IMR-90 (cell line): Measurements from ENCODE around the gene MAPK11. TPM values are rescaled to one million over a fixed set of nuclear protein-coding genes. Genes with fewer than 3 reads are reported as not detected.

ENCODE experiments used
- ATAC-seq: fragments of 200-7000 bp; cut with Tn5 transposase; 2 replicates; pipeline ENCODE4 v1.9.1; 2020; ENCODE audit warnings: low read depth, mild to moderate bottlenecking, moderate library complexity
- BruUV-seq: library from RNA; stranded (reverse); fragments of 400-500 nt; replicated peaks from 2 replicates; lab custom pipeline; 2021; lab: Mats Ljungman, UMichigan
- CTCF ChIA-PET: fragments of 300-600 bp; formaldehyde crosslinking; extraction: SDS; loops from one replicate; lab custom pipeline; 2021; ENCODE audit warnings: antibody characterized with exemption; lab: Yijun Ruan, JAX
- POLR2A ChIA-PET: fragments of 300-600 bp; sonication (Branson Sonifier 250); formaldehyde crosslinking; loops from one replicate; lab custom pipeline; 2022; ENCODE audit warnings: antibody characterized with exemption; ENCODE audit not compliant: unreplicated experiment; lab: Charles Lee
- DNase-seq: peaks from one replicate; pipeline ENCODE4 v3.0.0; 2013
- H2AFZ ChIP-seq: replicated peaks from 2 replicates; pipeline ENCODE3; 2013; ENCODE audit warnings: low read length, mild to moderate bottlenecking; ENCODE audit not compliant: poor library complexity
- H2AK5ac ChIP-seq: 2 replicates; pipeline ENCODE4 v1.6.1; 2013; ENCODE audit warnings: low read depth, low read length, inconsistent platforms
- H2AK9ac ChIP-seq: replicated peaks from 2 replicates; pipeline ENCODE3; 2013; ENCODE audit warnings: mild to moderate bottlenecking, low read depth, low read length, moderate library complexity; ENCODE audit not compliant: poor library complexity
- H2BK120ac ChIP-seq: 2 replicates; pipeline ENCODE4 v1.6.1; 2013; ENCODE audit warnings: low read depth, low read length, inconsistent platforms
- H2BK15ac ChIP-seq: 3 replicates; pipeline ENCODE4 v1.6.1; 2013; ENCODE audit warnings: low read depth, low read length, inconsistent platforms
- H2BK20ac ChIP-seq: 2 replicates; pipeline ENCODE4 v1.6.1; 2013; ENCODE audit warnings: low read depth, mild to moderate bottlenecking, inconsistent platforms, low read length, moderate library complexity
- H2BK5ac ChIP-seq: 2 replicates; pipeline ENCODE4 v1.6.1; 2013; ENCODE audit warnings: mild to moderate bottlenecking, low read depth, low read length, inconsistent platforms; ENCODE audit not compliant: poor library complexity, severe bottlenecking
- H3K14ac ChIP-seq: replicated peaks from 2 replicates; pipeline ENCODE4 v1.6.1; 2013; ENCODE audit warnings: low read depth, low read length, inconsistent platforms
- H3K18ac ChIP-seq: 2 replicates; pipeline ENCODE4 v1.6.1; 2013; ENCODE audit warnings: low read depth, low read length, control low read depth
- H3K23ac ChIP-seq: 2 replicates; pipeline ENCODE4 v1.6.1; 2013; ENCODE audit warnings: low read depth, low read length, inconsistent platforms
- H3K27ac ChIP-seq: 2 replicates; pipeline ENCODE4 v1.5.1; 2013; ENCODE audit warnings: mild to moderate bottlenecking, control low read depth, low read length; ENCODE audit not compliant: insufficient read depth
- H3K27me3 ChIP-seq: 2 replicates; pipeline ENCODE4 v1.6.1; 2013; ENCODE audit warnings: low read length; ENCODE audit not compliant: control insufficient read depth, insufficient read depth
- H3K36me3 ChIP-seq: 2 replicates; pipeline ENCODE4 v1.6.1; 2013; ENCODE audit warnings: low read length, mixed read lengths; ENCODE audit not compliant: control insufficient read depth, insufficient read depth
- H3K4ac ChIP-seq: 2 replicates; pipeline ENCODE4 v1.6.1; 2013; ENCODE audit warnings: low read depth, low read length, inconsistent platforms
- H3K4me1 ChIP-seq: 2 replicates; pipeline ENCODE4 v1.6.1; 2013; ENCODE audit warnings: low read length, mixed read lengths; ENCODE audit not compliant: control insufficient read depth, insufficient read depth
- H3K4me2 ChIP-seq: 2 replicates; pipeline ENCODE4 v1.6.1; 2013; ENCODE audit warnings: low read depth, mild to moderate bottlenecking, control low read depth, low read length, moderate library complexity
- H3K4me3 ChIP-seq: 2 replicates; pipeline ENCODE4 v1.5.1; 2013; ENCODE audit warnings: low read depth, mild to moderate bottlenecking, control low read depth, low read length, moderate library complexity; ENCODE audit not compliant: insufficient read depth
- H3K56ac ChIP-seq: 2 replicates; pipeline ENCODE4 v1.6.1; 2013; ENCODE audit warnings: low read length, inconsistent platforms; ENCODE audit not compliant: insufficient read depth; ENCODE audit errors: extremely low read depth
- H3K79me1 ChIP-seq, 2 experiments: 2 replicates each; pipeline ENCODE4 v1.6.1; 2013; ENCODE audit warnings: low read length in 2 of 2, inconsistent platforms in 1 of 2, low read depth in 1 of 2
- H3K9ac ChIP-seq: 2 replicates; pipeline ENCODE4 v1.6.1; 2013; ENCODE audit warnings: low read depth, low read length, control low read depth
- H3K9me1 ChIP-seq: 2 replicates; pipeline ENCODE4 v1.6.1; 2013; ENCODE audit warnings: low read length, inconsistent platforms; ENCODE audit not compliant: insufficient read depth
- H3K9me3 ChIP-seq: 2 replicates; pipeline ENCODE4 v1.6.1; 2013; ENCODE audit warnings: low read length; ENCODE audit not compliant: control insufficient read depth, insufficient read depth
- H4K20me1 ChIP-seq: 2 replicates; pipeline ENCODE4 v1.6.1; 2013; ENCODE audit warnings: low read length, inconsistent platforms; ENCODE audit not compliant: insufficient read depth
- H4K5ac ChIP-seq: 2 replicates; pipeline ENCODE4 v1.6.1; 2013; ENCODE audit warnings: mild to moderate bottlenecking, low read depth, low read length, control low read depth
- H4K8ac ChIP-seq, 2 experiments: 2 replicates each; pipeline ENCODE4 v1.6.1; 2013; ENCODE audit warnings: low read depth in 2 of 2, low read length in 2 of 2, control low read depth in 1 of 2, inconsistent platforms in 1 of 2
- H4K91ac ChIP-seq: 2 replicates; pipeline ENCODE4 v1.6.1; 2013; ENCODE audit warnings: low read depth, low read length, inconsistent platforms; ENCODE audit not compliant: insufficient read depth
- BHLHE40 ChIP-seq: fragments of 150-350 bp; IDR thresholded peaks from 2 replicates; pipeline ENCODE4 v1.6.1; 2016; ENCODE audit warnings: mild to moderate bottlenecking, low read depth, low read length
- CEBPB ChIP-seq: IDR thresholded peaks from 2 replicates; pipeline ENCODE4 v1.6.1; 2012; ENCODE audit warnings: low read depth, low read length, improper control_type of control experiment
- CHD1 ChIP-seq: IDR thresholded peaks from 2 replicates; pipeline ENCODE4 v1.6.1; 2012; ENCODE audit warnings: low read depth, low read length, improper control_type of control experiment
- FOS ChIP-seq: fragments of 150-350 bp; IDR thresholded peaks from 2 replicates; pipeline ENCODE4 v1.6.1; 2016; ENCODE audit warnings: low read depth, low read length
- MAFK ChIP-seq: IDR thresholded peaks from 2 replicates; pipeline ENCODE4 v1.6.1; 2012; ENCODE audit warnings: low read depth, low read length, improper control_type of control experiment
- MAZ ChIP-seq: IDR thresholded peaks from 2 replicates; pipeline ENCODE4 v1.6.1; 2012; ENCODE audit warnings: low read depth, mild to moderate bottlenecking, low read length, improper control_type of control experiment, moderate library complexity, borderline replicate concordance
- MXI1 ChIP-seq: IDR thresholded peaks from 2 replicates; pipeline ENCODE4 v1.6.1; 2012; ENCODE audit warnings: low read depth, mild to moderate bottlenecking, low read length, moderate library complexity, borderline replicate concordance
- NFE2L2 ChIP-seq: fragments of 150-350 bp; IDR thresholded peaks from 2 replicates; pipeline ENCODE4 v1.6.1; 2016; ENCODE audit warnings: low read depth, mild to moderate bottlenecking, low read length
- POLR2A ChIP-seq: IDR thresholded peaks from 2 replicates; pipeline ENCODE4 v1.6.1; 2012; ENCODE audit warnings: mild to moderate bottlenecking, low read depth, low read length
- RAD21 ChIP-seq: IDR thresholded peaks from 2 replicates; pipeline ENCODE4 v1.6.1; 2012; ENCODE audit warnings: low read length, improper control_type of control experiment
- RCOR1 ChIP-seq: IDR thresholded peaks from 2 replicates; pipeline ENCODE4 v1.6.1; 2012; ENCODE audit warnings: mild to moderate bottlenecking, low read length, improper control_type of control experiment; ENCODE audit not compliant: insufficient replicate concordance
- RFX5 ChIP-seq: IDR thresholded peaks from 2 replicates; pipeline ENCODE4 v1.8.0; 2012; ENCODE audit warnings: low read depth, mild to moderate bottlenecking, low read length, moderate library complexity
- SMC3 ChIP-seq: fragments of 150-350 bp; IDR thresholded peaks from 2 replicates; pipeline ENCODE4 v1.6.1; 2016; ENCODE audit warnings: low read depth, mild to moderate bottlenecking, antibody characterized with exemption, low read length, moderate library complexity
- USF2 ChIP-seq: fragments of 150-350 bp; IDR thresholded peaks from 2 replicates; pipeline ENCODE4 v1.6.1; 2017; ENCODE audit warnings: mild to moderate bottlenecking, antibody characterized with exemption, low read length, low read depth
- WGBS, 2 experiments: methylation state at CpG; one replicate each; pipeline versions ENCODE4 v1.1.5 to v1.1.7; 2013; ENCODE audit warnings: missing lambda C conversion rate in 2 of 2; ENCODE audit not compliant: insufficient read length in 1 of 2; ENCODE audit errors: extremely low coverage in 2 of 2; 5-methylcytosine and 5-hydroxymethylcytosine counted together
- dilution Hi-C: fragments of 300-500 bp; cut with HindIII; formaldehyde crosslinking; loops from one replicate; pipeline ENCODE4 v1.14.3; 2018; ENCODE audit warnings: low sequenced_read_pairs; ENCODE audit not compliant: unreplicated experiment
- in situ Hi-C: fragments of 300-500 bp; cut with MboI; formaldehyde crosslinking; loops from 3 replicates; pipeline ENCODE4 v1.14.3; 2019; ENCODE audit warnings: low sequenced_read_pairs, inconsistent platforms, mixed read lengths
- intact Hi-C: fragments of 100-400 bp; cut with micrococcal nuclease; formaldehyde crosslinking; loops from 2 replicates; pipeline ENCODE4 v1.10.0; 2022
- polyA plus RNA-seq, 3 experiments: library from polyadenylated mRNA; depleted of rRNA; stranded (reverse); fragments of >200 nt; gene quantifications; 2 replicates each; pipeline ENCODE4 v1.2.3, GENCODE V29; 2012; ENCODE audit warnings: low replicate concordance in 1 of 3
- total RNA-seq: library from RNA; depleted of rRNA; stranded (reverse); fragments of >200 nt; gene quantifications from 2 replicates; pipeline ENCODE4 v1.2.3, GENCODE V29; 2012
- TF ChIP-seq, protein P1 (sequence below): fragments of 150-350 bp; IDR thresholded peaks from 2 replicates; pipeline ENCODE4 v1.6.1; 2016; ENCODE audit warnings: low read depth, mild to moderate bottlenecking, low read length, moderate library complexity, borderline replicate concordance
- TF ChIP-seq, protein P2 (sequence below): conservative IDR thresholded peaks from 2 replicates; pipeline ENCODE4 v1.5.1; 2012; ENCODE audit warnings: mild to moderate bottlenecking, low read depth, low read length, improper control_type of control experiment

Gene MAPK11
- total and polyA plus RNA-seq, 2 of the 4 experiments (the other 2 are of a cell fraction): 8.1 to 14.4 TPM

- no peak overlapping the region for H2BK5ac ChIP-seq
- H3K18ac ChIP-seq: no peak overlapping the region
- ChIA-PET POLR2A (no interaction called here), CTCF (no interaction called here)
- no peak overlapping the region for H3K23ac ChIP-seq
- intact Hi-C loops: no loop called here
- H3K14ac ChIP-seq: no peak overlapping the region
- H3K36me3 ChIP-seq: peaks cover 21% of the 10 kb centered on the region
- H4K5ac ChIP-seq: no peak overlapping the region
- H2AK5ac ChIP-seq: no peak overlapping the region
- H3K56ac ChIP-seq: no peak overlapping the region
- no peak overlapping the region for H3K9ac ChIP-seq
- peak overlapping the region; percentile 76 for H2AFZ ChIP-seq
- H3K4ac ChIP-seq: no peak overlapping the region
- no peak overlapping the region for H3K4me2 ChIP-seq
- ATAC-seq (no peak), DNase-seq (peak; percentile 61)
- peaks cover 9 to 53% of the 10 kb centered on the region in 2 experiments; a peak in 3 of 4 replicates for H3K79me1 ChIP-seq
- dilution Hi-C loops: no loop called here
- TF ChIP-seq POLR2A: no peak
- no peak for TF ChIP-seq CEBPB
- TF ChIP-seq SMC3: no peak
- TF ChIP-seq RCOR1: no peak
- TF ChIP-seq FOS: no peak
- no peak for TF ChIP-seq CHD1
- no peak for TF ChIP-seq MAFK
- no peak for TF ChIP-seq NFE2L2
- TF ChIP-seq RAD21: no peak
- TF ChIP-seq USF2: no peak
- TF ChIP-seq BHLHE40: no peak
- no peak for TF ChIP-seq MXI1
- TF ChIP-seq, protein P1, sequence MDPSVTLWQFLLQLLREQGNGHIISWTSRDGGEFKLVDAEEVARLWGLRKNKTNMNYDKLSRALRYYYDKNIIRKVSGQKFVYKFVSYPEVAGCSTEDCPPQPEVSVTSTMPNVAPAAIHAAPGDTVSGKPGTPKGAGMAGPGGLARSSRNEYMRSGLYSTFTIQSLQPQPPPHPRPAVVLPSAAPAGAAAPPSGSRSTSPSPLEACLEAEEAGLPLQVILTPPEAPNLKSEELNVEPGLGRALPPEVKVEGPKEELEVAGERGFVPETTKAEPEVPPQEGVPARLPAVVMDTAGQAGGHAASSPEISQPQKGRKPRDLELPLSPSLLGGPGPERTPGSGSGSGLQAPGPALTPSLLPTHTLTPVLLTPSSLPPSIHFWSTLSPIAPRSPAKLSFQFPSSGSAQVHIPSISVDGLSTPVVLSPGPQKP: no peak
- TF ChIP-seq, protein P2, sequence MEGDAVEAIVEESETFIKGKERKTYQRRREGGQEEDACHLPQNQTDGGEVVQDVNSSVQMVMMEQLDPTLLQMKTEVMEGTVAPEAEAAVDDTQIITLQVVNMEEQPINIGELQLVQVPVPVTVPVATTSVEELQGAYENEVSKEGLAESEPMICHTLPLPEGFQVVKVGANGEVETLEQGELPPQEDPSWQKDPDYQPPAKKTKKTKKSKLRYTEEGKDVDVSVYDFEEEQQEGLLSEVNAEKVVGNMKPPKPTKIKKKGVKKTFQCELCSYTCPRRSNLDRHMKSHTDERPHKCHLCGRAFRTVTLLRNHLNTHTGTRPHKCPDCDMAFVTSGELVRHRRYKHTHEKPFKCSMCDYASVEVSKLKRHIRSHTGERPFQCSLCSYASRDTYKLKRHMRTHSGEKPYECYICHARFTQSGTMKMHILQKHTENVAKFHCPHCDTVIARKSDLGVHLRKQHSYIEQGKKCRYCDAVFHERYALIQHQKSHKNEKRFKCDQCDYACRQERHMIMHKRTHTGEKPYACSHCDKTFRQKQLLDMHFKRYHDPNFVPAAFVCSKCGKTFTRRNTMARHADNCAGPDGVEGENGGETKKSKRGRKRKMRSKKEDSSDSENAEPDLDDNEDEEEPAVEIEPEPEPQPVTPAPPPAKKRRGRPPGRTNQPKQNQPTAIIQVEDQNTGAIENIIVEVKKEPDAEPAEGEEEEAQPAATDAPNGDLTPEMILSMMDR: no peak
- no peak for TF ChIP-seq RFX5
- no peak for TF ChIP-seq MAZ
- 0 out of 2 replicates have a peak, but pooled peaks cover 3% of the 10 kb centered on the region for H3K9me1 ChIP-seq
- H4K91ac ChIP-seq: no peak overlapping the region
- H3K27me3 ChIP-seq: no peaks in the 10 kb centered on the region
- no peak overlapping the region for H2BK15ac ChIP-seq
- H4K8ac ChIP-seq: peak overlapping the region in 1 of 2 experiments; percentile 0; a peak in 1 of 4 replicates
- peaks cover 16% of the 10 kb centered on the region for H3K4me1 ChIP-seq
- no peaks in the 10 kb centered on the region for H3K9me3 ChIP-seq
- H2BK120ac ChIP-seq: no peak overlapping the region
- WGBS, 2 experiments: 54% methylated on average over 13 of the region's 16 CpGs; no CpG with 5 or more reads in 1 of the 2 experiments
- no peak overlapping the region for H3K27ac ChIP-seq
- BruUV-seq: no TSS peak
- in situ Hi-C loops: no loop called here
- no peak overlapping the region for H3K4me3 ChIP-seq
- peaks cover 32% of the 10 kb centered on the region for H4K20me1 ChIP-seq
- H2BK20ac ChIP-seq: no peak overlapping the region
- peak overlapping the region; percentile 58 for H2AK9ac ChIP-seq
Measured at GRCh38 chr22:50247748-50248147, 22.4 kb downstream of the MAPK11 start.
